HEK293T (cell line): Measurements from ENCODE around the gene PDE4B.

ENCODE experiments used
- CTCF ChIA-PET: fragments of 350-600 bp; formaldehyde crosslinking; extraction: SDS; loops from one replicate; lab custom pipeline; 2021; ENCODE audit warnings: antibody characterized with exemption, inconsistent platforms; lab: Yijun Ruan, JAX
- POLR2A ChIA-PET: fragments of 350-600 bp; formaldehyde crosslinking; extraction: SDS; loops from one replicate; lab custom pipeline; 2020; ENCODE audit warnings: antibody characterized with exemption, inconsistent platforms; lab: Yijun Ruan, JAX
- DNase-seq: peaks from one replicate; pipeline ENCODE4 v3.0.0; 2012; ENCODE audit warnings: mixed read lengths; ENCODE audit errors: extremely low spot score
- ARNT ChIP-seq: fragments of 450-650 bp; IDR thresholded peaks from 2 replicates; pipeline ENCODE4 v1.6.1; 2017; ENCODE audit warnings: mild to moderate bottlenecking
- BHLHE40 ChIP-seq: fragments of 450-650 bp; IDR thresholded peaks from 2 replicates; pipeline ENCODE4 v1.6.1; 2016; ENCODE audit warnings: mild to moderate bottlenecking, moderate library complexity, borderline replicate concordance
- CTBP1 ChIP-seq: fragments of 450-650 bp; IDR thresholded peaks from 2 replicates; pipeline ENCODE4 v1.6.1; 2016; ENCODE audit warnings: borderline replicate concordance
- ELF4 ChIP-seq: fragments of 450-650 bp; IDR thresholded peaks from 2 replicates; pipeline ENCODE4 v1.6.1; 2017; ENCODE audit warnings: antibody characterized with exemption
- FOXA1 ChIP-seq: fragments of 450-650 bp; IDR thresholded peaks from 2 replicates; pipeline ENCODE4 v1.6.1; 2016; ENCODE audit warnings: mild to moderate bottlenecking
- FOXK2 ChIP-seq: fragments of 450-650 bp; IDR thresholded peaks from 2 replicates; pipeline ENCODE4 v1.6.1; 2016; ENCODE audit warnings: mild to moderate bottlenecking
- FOXM1 ChIP-seq: fragments of 450-650 bp; IDR thresholded peaks from 2 replicates; pipeline ENCODE4 v1.6.1; 2017; ENCODE audit warnings: mild to moderate bottlenecking, borderline replicate concordance
- HDGF ChIP-seq: fragments of 450-650 bp; IDR thresholded peaks from 2 replicates; pipeline ENCODE4 v1.6.1; 2017; ENCODE audit warnings: antibody characterized with exemption, borderline replicate concordance
- L3MBTL2 ChIP-seq: fragments of 450-650 bp; conservative IDR thresholded peaks from 2 replicates; pipeline ENCODE4 v1.6.1; 2016; ENCODE audit warnings: mild to moderate bottlenecking
- LEF1 ChIP-seq: fragments of 450-650 bp; IDR thresholded peaks from 2 replicates; pipeline ENCODE4 v1.6.1; 2017; ENCODE audit warnings: mild to moderate bottlenecking, borderline replicate concordance
- NFRKB ChIP-seq: fragments of 450-650 bp; IDR thresholded peaks from 2 replicates; pipeline ENCODE4 v1.6.1; 2016; ENCODE audit warnings: mild to moderate bottlenecking, moderate library complexity
- PKNOX1 ChIP-seq: fragments of 450-650 bp; IDR thresholded peaks from 2 replicates; pipeline ENCODE4 v1.6.1; 2016
- SP1 ChIP-seq: fragments of 450-650 bp; IDR thresholded peaks from 2 replicates; pipeline ENCODE4 v1.6.1; 2017
- SUZ12 ChIP-seq: fragments of 450-650 bp; IDR thresholded peaks from 2 replicates; pipeline ENCODE4 v1.6.1; 2016; ENCODE audit warnings: mild to moderate bottlenecking
- TARDBP ChIP-seq: fragments of 450-650 bp; IDR thresholded peaks from 2 replicates; pipeline ENCODE4 v1.6.1; 2016
- ZNF384 ChIP-seq: fragments of 450-650 bp; IDR thresholded peaks from 2 replicates; pipeline ENCODE4 v1.6.1; 2016

PDE4B gene

GRCh38 chr1:66309006-66309741 lies 516.5 kb downstream of the PDE4B start:
- CTCF ChIA-PET: no interaction called here
- POLR2A ChIA-PET: no interaction called here
- TF ChIP-seq FOXK2 (no peak), LEF1 (no peak), ARNT (no peak), FOXA1 (no peak), SP1 (no peak), ELF4 (no peak), L3MBTL2 (no peak), NFRKB (no peak)
- no peak for DNase-seq

- POLR2A ChIA-PET: no interaction called here
- TF ChIP-seq L3MBTL2 (no peak), SP1 (no peak), ARNT (no peak), CTBP1 (no peak), NFRKB (no peak), LEF1 (no peak), PKNOX1 (no peak), FOXM1 (no peak), BHLHE40 (no peak), FOXA1 (no peak), HDGF (no peak), TARDBP (no peak), SUZ12 (no peak), ELF4 (no peak), ZNF384 (no peak), FOXK2 (no peak)
- CTCF ChIA-PET: no interaction called here
- no peak for DNase-seq
Measured at GRCh38 chr1:66311092-66311491, 518.4 kb downstream of the PDE4B start.

- POLR2A ChIA-PET: no interaction called here
- TF ChIP-seq SP1: no peak
- TF ChIP-seq L3MBTL2: no peak
- TF ChIP-seq FOXM1: no peak
- DNase-seq: no peak
- CTCF ChIA-PET: no interaction called here
Measured at GRCh38 chr1:66311628-66312027, 518.9 kb downstream of the PDE4B start.

- ChIA-PET POLR2A (no interaction called here), CTCF (no interaction called here)
- TF ChIP-seq CTBP1: no peak
- no peak for TF ChIP-seq L3MBTL2
- no peak for TF ChIP-seq NFRKB
- no peak for TF ChIP-seq PKNOX1
- no peak for TF ChIP-seq FOXK2
- no peak for TF ChIP-seq FOXA1
- no peak for TF ChIP-seq ELF4
- no peak for TF ChIP-seq LEF1
- no peak for TF ChIP-seq SP1
- no peak for TF ChIP-seq ZNF384
- TF ChIP-seq TARDBP: no peak
- TF ChIP-seq SUZ12: no peak
- TF ChIP-seq HDGF: no peak
- TF ChIP-seq ARNT: no peak
- no peak for TF ChIP-seq FOXM1
- TF ChIP-seq BHLHE40: no peak
- DNase-seq: no peak
Measured at GRCh38 chr1:66312271-66312990, 519.7 kb downstream of the PDE4B start.

- CTCF ChIA-PET: no interaction called here
- no peak for DNase-seq
- no peak for TF ChIP-seq SP1
- TF ChIP-seq FOXK2: no peak
- no peak for TF ChIP-seq SUZ12
- TF ChIP-seq CTBP1: no peak
- no peak for TF ChIP-seq HDGF
- TF ChIP-seq ELF4: no peak
- TF ChIP-seq TARDBP: no peak
- no peak for TF ChIP-seq ARNT
- TF ChIP-seq NFRKB: no peak
- POLR2A ChIA-PET: no interaction called here
Measured at GRCh38 chr1:66313429-66313828, 520.7 kb downstream of the PDE4B start.

- CTCF ChIA-PET: no interaction called here
- POLR2A ChIA-PET: no interaction called here
- TF ChIP-seq PKNOX1 (no peak), ARNT (no peak), SUZ12 (no peak), ELF4 (no peak), ZNF384 (no peak), LEF1 (no peak), CTBP1 (no peak), FOXK2 (no peak)
- DNase-seq: no peak
Measured at GRCh38 chr1:66315671-66316070, 523.0 kb downstream of the PDE4B start.
